AG04450 (cell line): ENCODE results near the gene HMX1. TPM values are rescaled to one million over a fixed set of nuclear protein-coding genes. Genes with fewer than 3 reads are reported as not detected.

ENCODE experiments used
- CTCF ChIA-PET: fragments of 300-600, 350-600 bp; formaldehyde crosslinking; extraction: SDS; loops from one replicate; lab custom pipeline; 2022; ENCODE audit warnings: antibody characterized with exemption, inconsistent platforms; lab: Charles Lee
- POLR2A ChIA-PET: fragments of 350-600 bp; formaldehyde crosslinking; extraction: SDS; loops from one replicate; lab custom pipeline; 2021; ENCODE audit warnings: antibody characterized with exemption, inconsistent platforms; lab: Yijun Ruan, JAX
- DNase-seq: peaks from one replicate; pipeline ENCODE4 v3.0.0-alpha.2; 2011; ENCODE audit warnings: low read depth, low spot score
- H3K27ac ChIP-seq: one replicate; pipeline ENCODE4 v1.5.1; 2012; ENCODE audit warnings: low read depth, low read length, control low read depth
- H3K27me3 ChIP-seq: one replicate; pipeline ENCODE4 v1.6.0; 2012; ENCODE audit warnings: low read length; ENCODE audit not compliant: control insufficient read depth, insufficient read depth
- H3K4me3 ChIP-seq: 2 replicates; pipeline ENCODE4 v1.5.1; 2011; ENCODE audit warnings: mild to moderate bottlenecking, low read depth, low read length, control low read depth
- H3K9me3 ChIP-seq: 2 replicates; pipeline ENCODE4 v1.5.1; 2012; ENCODE audit warnings: low read length; ENCODE audit not compliant: control insufficient read depth, insufficient read depth
- CTCF ChIP-seq: IDR thresholded peaks from 2 replicates; pipeline ENCODE4 v1.5.1; 2011; ENCODE audit warnings: low read depth, low read length, control low read depth, inconsistent platforms
- polyA plus RNA-seq: library from polyadenylated mRNA; depleted of rRNA; stranded (reverse); fragments of >200 nt; gene quantifications from 2 replicates; pipeline ENCODE4 v1.2.3, GENCODE V29; 2011

The HMX1 gene
- polyA plus RNA-seq, 1 experiment, result not detected

- TF ChIP-seq CTCF, result no peak
- DNase-seq, result no peak
- Histone ChIP-seq H3K4me3 (no peak overlapping the region), H3K27me3 (peaks cover 3% of the 10 kb centered on the region), H3K9me3 (peaks cover 2% of the 10 kb centered on the region), H3K27ac (no peak overlapping the region)
- POLR2A ChIA-PET, result no interaction called here
- CTCF ChIA-PET, result no interaction called here
Measured at GRCh38 chr4:8847764-8848163, 23.9 kb downstream of the HMX1 start.

- CTCF ChIA-PET, result no interaction called here
- POLR2A ChIA-PET, result no interaction called here
Measured at GRCh38 chr4:8847331-8847730, 24.3 kb downstream of the HMX1 start.

GRCh38 chr4:8846826-8847225 lies 24.8 kb downstream of the HMX1 start:
- Histone ChIP-seq H3K27ac (no peak overlapping the region), H3K4me3 (no peak overlapping the region), H3K9me3 (peaks cover 3% of the 10 kb centered on the region), H3K27me3 (peaks cover 3% of the 10 kb centered on the region)
- no peak for TF ChIP-seq CTCF
- DNase-seq, result no peak
- ChIA-PET CTCF (no interaction called here), POLR2A (no interaction called here)

More at GRCh38 chr4:8847331-8847730, 24.3 kb downstream of the HMX1 start:
- no peak overlapping the region for H3K27ac ChIP-seq
- TF ChIP-seq CTCF, result no peak
- no peak for DNase-seq
- H3K9me3 ChIP-seq, result peaks cover 3% of the 10 kb centered on the region
- peaks cover 3% of the 10 kb centered on the region for H3K27me3 ChIP-seq
- no peak overlapping the region for H3K4me3 ChIP-seq

- ChIA-PET CTCF (no interaction called here), POLR2A (no interaction called here)
- Histone ChIP-seq H3K9me3 (peaks cover 6% of the 10 kb centered on the region), H3K4me3 (no peak overlapping the region), H3K27me3 (peaks cover 3% of the 10 kb centered on the region), H3K27ac (no peak overlapping the region)
- no peak for TF ChIP-seq CTCF
- no peak for DNase-seq
Measured at GRCh38 chr4:8846046-8846720, 25.5 kb downstream of the HMX1 start.

- no peak for TF ChIP-seq CTCF
- ChIA-PET POLR2A (no interaction called here), CTCF (no interaction called here)
- H3K9me3 ChIP-seq, result peaks cover 16% of the 10 kb centered on the region
- H3K4me3 ChIP-seq, result no peak overlapping the region
- DNase-seq, result no peak
- no peak overlapping the region for H3K27ac ChIP-seq
- peaks cover 3% of the 10 kb centered on the region for H3K27me3 ChIP-seq
Measured at GRCh38 chr4:8844976-8845690, 26.5 kb downstream of the HMX1 start.
